ENCODE data around the gene NOP14.
"Not testable (repeated sequence)": the region's sequence is repeated elsewhere in the genome, so short reads cannot be mapped to it uniquely, and the experiment has no call there.

NOP14 gene

DNA sequence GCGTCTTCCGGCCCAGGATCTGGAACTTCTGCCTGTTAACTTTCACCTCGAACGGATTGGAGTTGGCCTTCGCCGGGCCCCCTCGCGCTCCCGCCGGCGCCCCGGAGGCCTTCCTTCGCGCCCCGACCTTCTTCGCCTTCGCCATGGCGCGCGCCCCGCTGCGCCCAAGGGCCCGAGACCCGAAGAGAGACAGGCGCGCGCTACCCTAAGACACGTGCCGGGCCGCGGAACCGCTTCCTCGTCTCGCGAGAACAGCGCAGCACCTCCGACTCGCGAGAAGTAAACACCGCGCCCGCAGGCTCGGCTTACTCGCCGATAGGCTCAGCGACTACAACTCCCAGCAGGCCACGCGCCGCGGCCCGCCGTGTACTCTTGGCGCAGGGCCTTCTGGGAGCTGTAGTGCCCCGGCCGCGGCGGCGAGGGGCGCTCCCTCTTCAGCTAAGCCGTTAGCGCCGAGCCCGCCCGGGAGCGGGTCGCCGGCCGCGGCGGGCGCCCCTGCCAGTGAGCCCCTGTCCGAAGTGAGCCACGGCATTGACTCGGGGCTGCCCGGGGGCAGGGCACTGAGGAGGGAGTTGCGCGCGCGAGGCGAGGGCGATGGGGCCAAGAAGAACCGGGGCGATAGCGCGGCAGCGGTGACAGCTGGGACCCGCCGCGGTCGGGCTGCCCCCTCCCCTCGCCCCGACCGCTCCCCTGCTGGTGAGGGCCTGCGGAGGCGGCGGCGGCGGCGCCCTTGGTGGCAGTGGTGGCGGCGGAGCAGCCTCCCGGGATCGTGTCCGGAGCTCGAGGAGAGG lies at the start of gene NOP14, which contains the start of gene GRK4:
Gene NOP14 (minus strand): TSS at position 232 of the 791 bp plus-strand sequence. CDS start 87 bp downstream, at position 145.
Gene GRK4 (plus strand): TSS at position 397 of the 791 bp plus-strand sequence. CDS start 500 bp downstream, outside the sequence.
- DNase-seq (ENCODE audit: low read depth in 1 of 2, low spot score in 1 of 2) = peak; percentile 92 to 93

DNA sequence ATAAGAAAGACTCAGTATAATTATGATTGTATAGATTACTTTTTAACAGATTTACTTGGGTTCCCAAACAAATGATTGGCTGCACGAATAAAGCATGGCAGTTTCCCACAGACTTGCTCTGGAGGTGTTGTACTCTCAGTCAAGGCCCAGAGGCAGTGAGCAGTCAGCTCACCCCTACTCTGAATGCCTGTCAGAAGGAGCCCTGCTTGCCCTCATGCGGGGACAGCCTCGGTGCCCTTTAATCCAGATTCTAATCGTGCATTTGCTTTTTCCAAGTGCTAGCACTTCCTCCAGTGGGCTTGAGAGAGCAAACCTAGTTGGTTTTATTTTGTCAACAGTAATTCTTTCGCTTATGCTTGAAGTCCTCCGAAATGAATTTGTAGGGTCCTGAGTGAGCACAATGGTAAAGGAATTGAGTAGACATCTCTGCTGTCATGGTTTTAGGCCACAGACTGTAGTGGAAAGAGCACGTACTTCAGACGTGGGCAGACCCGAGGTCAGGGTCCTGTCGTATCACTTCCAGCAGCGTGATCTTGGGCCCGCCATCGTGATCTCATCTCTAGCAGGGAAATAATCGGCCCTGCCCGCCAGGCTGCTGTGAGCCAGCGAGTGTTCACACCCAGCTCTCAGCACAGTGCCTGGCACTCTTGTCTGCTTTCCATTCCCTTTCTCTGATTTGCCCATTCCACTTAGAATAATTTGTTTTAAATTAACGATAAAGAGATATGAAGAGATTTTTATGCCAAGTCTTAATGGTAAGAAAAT lies 48.4 kb upstream of the NOP14 start:
- DNase-seq (ENCODE audit: low read depth in 1 of 2, low spot score in 1 of 2) = no peak

DNA sequence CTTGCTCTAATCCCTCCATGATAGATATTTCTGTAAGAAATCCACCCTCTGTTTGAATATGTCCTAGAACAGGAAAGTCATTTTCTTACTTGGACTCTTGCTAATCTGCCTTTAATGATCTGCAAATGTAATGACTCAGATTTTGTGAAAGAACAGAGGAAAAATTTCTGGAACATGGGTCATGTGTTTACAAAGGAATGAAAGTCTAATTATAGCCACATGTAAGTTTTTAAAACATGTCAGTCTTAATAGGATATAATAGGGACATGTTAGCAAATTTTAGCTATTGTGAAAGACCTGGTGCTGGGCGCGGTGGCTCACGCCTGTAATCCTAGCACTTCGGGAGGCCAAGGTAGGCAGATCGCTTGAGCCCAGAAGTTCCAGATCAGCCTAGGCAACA lies 47.8 kb upstream of the NOP14 start:
- no peak for DNase-seq (ENCODE audit: low read depth in 1 of 2, low spot score in 1 of 2)

DNA sequence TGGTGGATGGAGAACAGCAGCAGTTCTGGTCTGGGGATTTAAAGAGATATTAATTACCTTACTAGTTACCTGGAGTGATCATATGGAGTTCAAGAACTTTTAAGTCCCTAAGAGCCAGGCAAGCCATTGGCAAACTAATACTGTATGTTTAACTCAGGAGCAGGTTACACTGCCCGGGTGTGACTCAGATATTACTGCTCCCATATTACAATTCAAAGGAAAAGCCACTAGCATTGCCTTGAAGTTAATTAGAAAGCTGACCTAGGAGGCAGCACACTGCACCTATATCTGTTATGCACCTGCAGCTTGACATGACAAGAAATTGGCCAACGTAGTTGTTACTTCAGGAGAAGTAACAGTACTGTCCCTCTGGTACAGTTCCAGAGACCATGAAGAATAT lies 47.4 kb upstream of the NOP14 start:
- no peak for DNase-seq (ENCODE audit: low read depth in 1 of 2, low spot score in 1 of 2)

DNA sequence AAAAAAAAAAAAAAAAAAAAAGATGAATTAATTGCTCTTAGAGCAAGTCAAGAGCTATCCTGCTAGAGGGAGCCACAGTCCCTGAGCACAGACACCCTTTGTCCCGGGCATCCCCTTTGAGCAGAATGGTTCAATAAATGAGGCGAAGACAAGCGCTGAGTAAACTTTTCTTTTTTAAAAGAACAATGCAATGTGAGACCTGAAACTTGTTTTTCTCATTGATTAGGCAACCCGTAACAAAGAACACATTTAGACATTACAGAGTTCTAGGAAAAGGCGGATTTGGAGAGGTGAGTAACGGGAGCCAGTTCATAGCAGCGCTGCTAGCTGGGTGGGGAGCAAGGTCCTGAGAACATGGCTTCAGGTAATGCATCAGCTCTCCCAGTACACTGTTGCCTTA lies 46.2 kb upstream of the NOP14 start:
- no peak for DNase-seq (ENCODE audit: low read depth in 1 of 2, low spot score in 1 of 2)

DNA sequence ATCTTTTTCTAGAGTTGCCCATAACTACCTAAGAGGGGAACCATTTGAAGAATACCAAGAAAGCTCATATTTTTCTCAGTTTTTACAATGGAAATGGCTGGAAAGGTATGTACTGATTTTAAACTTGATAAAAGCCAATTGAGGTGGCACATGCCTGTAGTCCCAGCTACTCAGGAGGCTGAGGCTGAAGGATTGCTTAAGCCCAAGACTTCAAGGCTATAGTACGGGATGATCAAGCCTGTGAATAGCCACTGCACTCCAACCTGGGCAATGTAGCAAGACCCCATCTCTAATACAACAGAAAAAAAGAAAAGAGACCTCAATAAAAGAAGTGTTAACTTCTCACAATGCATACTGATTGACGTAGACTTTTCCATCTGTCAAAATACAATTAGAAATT lies 44.5 kb upstream of the NOP14 start:
- no peak for DNase-seq (ENCODE audit: low read depth in 1 of 2, low spot score in 1 of 2)

DNA sequence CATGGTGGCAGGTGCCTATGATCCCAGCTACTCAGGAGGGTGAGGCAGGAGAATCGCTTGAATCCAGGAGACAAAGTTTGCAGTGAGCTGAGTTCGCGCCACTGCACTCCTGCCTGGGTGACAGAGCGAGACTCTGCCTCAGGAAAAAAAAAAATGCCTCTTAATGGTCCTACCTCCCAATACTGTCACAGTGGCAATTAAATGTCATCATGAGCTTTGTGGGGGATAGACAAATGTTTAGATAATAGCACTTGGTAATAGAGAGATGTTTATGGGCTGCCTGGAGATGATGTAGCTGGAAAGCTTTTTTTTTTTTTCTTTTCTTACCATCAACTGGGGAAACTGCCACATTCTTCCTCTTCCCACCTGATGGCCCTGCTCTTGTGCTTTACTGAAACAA lies 33.2 kb upstream of the NOP14 start:
- no peak for DNase-seq (ENCODE audit: low read depth in 1 of 2, low spot score in 1 of 2)

DNA sequence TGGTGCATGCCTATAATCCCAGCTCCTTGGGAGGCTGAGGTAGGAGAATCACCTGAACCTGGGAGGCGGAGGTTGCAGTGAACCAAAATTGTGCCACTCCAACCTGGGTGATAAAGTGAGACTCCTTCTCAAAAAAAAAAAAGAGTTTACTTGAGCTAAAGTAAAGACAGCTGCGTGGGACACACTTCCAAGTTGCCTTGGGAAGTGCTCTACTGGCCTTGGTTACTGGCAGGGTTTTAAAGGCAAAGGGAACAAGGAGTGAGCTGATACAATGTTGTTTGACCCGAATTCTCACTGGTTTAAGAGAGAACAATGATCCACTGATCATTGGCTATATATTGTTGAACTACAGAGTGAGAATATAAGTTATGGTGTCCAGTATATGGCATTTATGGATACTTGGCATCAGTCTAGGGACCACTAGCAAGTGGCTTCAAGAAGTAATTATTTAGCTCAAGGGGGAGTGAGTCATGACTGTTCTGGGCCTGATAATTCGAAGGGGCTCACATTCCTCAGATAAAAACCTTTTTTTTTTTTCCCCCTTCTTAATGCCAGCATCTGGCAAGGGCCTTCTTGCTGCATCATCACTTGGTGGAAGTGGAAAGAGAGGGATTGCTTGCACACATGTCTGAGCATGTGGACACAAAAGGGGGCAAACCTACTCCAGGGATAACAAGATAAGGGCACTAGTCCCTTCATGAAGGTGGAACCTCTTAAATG lies 32.5 kb upstream of the NOP14 start:
- no peak for DNase-seq (ENCODE audit: low read depth in 1 of 2, low spot score in 1 of 2)

DNA sequence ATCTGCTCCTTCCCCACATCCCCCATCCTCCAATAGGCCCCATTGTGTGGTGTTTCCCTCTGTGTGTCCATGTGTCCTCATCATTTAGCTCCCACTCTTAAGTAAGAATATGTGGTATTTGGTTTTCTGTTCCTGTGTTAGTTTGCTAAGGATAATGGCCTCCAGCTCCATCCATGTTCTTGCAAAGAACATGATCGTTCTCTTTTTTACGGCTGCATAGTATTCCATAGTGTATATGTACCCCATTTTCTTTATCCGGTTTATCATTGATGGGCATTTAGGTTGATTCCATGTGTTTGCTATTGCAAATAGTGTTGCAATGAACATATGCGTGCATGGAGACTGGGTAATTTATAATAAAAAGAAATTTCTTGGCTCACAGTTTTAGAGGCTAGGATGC lies 31.7 kb upstream of the NOP14 start:
- no peak for DNase-seq (ENCODE audit: low read depth in 1 of 2, low spot score in 1 of 2)

DNA sequence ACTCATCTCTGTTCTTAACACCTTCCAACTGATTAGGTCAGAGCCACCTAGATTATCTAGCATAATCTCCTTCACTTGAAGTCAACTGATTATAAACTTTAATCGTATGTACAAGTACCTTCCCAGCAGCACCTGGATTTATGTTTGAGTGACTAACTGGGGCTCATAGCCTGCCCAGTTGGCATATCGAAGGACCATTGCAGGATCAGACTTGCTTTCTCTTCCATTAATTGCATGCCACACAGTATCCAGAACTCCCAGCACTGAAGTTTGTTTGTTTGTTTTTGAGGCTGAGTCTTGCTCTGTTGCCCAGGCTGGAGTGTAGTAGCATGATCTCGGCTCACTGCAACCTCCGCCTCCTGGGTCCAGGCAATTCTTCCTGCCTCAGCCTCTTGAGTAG lies 28.0 kb upstream of the NOP14 start:
- DNase-seq (ENCODE audit: low read depth in 1 of 2, low spot score in 1 of 2) = no peak

DNA sequence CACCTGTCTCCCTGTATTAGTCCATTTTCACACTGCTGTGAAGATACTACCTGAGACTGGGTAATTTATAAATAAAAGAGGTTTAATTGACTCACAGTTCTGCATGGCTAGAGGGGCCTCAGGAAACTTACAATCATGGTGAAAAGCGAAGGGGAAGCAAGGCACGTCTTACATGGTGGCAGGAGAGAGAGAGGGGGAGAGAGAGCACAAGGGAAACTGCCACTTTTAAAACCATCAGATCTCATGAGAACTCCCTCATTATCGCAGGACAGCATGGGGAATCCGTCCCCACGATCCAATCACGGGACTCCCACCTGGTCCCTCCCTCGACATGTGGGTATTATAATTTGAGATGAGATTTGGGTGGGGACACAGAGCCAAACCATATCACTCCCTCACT lies 20.5 kb upstream of the NOP14 start:
- DNase-seq (ENCODE audit: low read depth in 1 of 2, low spot score in 1 of 2) = not testable (repeated sequence)

DNA sequence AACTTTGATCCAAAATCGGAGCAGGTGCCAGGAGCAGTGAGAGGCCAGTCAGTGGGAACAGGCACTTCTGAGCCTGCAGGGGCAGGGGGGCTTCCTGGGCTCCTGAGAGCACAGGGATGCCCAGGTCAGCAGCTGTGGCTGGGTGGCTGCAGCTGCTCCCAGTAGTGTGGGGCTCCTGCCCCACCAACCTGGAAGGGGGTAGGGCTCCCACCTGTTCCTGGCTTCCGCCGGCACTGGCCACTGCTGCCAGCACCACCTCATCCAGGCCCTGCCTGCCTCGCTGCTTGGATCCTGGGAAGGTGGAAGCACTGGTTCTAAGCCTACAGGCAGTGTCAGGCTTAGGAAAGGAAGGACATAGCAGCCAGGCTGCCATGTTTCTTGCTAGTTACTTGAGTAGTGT lies 18.8 kb upstream of the NOP14 start:
- no peak for DNase-seq (ENCODE audit: low read depth in 1 of 2, low spot score in 1 of 2)

DNA sequence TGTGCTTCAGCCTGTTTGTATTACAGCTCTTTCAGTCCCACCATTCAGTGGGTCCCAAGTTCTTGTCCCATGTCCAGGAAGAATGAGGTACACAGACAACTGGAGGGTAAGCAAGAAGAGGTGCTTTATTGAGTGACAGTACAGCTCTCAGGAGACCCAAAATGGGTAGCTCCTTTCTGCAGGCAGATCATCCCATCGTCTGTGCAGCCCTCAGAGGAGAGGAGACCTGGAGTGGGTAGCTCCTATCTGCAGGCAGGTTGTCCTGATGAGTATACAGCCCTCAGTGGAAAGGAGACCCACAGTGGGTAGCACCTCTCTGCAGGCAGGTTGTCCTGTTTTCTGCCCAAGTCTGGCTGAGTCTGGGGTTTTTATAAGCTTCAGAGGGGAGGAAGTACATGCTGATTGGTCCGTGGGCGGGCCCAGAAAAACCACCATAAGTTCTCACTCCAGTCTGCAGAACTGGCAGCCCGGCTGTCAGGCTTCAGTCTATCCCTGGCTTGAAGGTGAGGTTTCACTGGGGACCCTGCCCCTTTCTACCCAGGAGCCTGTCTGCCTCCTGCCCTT lies 18.1 kb upstream of the NOP14 start:
- DNase-seq (ENCODE audit: low read depth in 1 of 2, low spot score in 1 of 2) = no peak

DNA sequence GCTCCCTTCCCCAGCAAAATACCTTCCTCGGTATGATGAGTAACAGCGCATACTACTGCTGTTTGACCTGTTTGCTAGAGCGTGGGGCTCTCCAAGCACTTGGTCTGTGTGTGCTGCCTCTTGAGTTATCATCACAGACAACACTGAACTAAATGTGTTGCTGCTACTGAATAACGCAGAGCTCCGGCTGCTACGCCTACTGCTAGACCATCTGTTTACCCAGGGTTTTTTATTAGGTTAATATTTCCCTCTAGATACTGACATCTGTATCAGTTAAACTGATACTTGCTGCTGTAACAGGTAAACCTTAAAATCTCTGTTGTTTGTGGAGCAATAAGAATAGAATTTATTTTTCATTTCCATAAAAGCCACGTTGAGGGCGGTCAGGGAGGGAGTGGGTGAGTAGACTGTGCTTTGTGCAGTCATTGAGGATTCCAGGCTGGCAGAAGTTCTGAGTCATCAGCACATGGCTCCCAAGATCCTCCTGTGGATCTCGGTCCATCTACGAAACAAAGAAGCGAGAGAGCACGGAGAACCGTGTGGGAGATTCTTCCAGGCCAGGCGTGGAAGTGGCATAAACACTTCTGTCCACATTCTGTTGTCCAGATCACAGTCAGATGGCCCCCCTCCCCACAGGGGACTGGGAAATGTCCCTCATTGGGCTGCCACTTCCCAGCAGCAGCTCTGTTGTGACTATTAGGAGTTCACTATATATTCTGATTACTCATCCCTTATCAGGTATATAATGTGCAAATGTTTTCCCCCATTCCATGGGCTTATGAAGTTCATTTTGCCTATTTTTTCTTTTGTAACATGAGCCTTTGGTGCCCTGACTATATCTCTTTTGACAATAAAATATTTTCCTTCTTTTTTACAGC lies 14.2 kb upstream of the NOP14 start:
- DNase-seq (ENCODE audit: low read depth in 1 of 2, low spot score in 1 of 2) = no peak

DNA sequence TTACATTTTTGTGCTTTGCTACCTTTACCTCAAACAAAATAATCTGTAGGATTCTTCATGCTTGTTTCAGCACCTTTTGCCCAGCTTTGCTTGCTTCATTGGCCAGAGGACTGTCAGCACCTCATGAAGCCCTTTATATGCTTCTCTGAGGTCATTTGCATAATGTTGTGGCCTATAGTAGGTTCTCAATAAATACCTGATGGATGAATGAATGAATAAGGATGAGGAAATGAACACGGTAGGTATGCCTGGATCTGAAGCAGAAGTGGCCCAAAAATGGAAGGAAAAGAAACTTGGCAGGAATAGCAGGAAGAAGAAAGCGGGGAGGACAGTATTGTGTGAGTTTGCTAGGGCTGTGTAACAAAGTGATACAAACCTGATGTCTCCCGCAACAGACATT lies 8.1 kb upstream of the NOP14 start:
- DNase-seq (ENCODE audit: low read depth in 1 of 2, low spot score in 1 of 2) = no peak

DNA sequence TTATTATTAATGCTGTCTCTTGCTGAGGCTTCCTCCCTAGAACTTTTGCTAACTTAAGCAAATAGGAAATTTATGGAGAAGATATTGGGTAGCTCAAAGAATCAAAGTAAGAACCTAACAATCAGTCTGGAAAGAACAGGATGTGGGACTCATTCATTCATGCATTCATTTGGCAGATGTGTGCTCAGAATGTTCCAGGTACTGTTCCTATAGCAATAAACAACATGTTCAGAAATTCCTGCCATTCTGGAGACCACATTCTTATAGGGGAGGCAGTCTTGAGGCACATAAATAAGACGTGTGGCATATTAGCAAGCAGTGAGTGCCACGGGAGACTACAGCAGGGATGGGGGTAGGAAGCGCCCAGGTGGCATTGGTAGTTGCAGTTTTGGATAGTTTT lies 5.2 kb upstream of the NOP14 start:
- DNase-seq (ENCODE audit: low read depth in 1 of 2, low spot score in 1 of 2) = no peak

DNA sequence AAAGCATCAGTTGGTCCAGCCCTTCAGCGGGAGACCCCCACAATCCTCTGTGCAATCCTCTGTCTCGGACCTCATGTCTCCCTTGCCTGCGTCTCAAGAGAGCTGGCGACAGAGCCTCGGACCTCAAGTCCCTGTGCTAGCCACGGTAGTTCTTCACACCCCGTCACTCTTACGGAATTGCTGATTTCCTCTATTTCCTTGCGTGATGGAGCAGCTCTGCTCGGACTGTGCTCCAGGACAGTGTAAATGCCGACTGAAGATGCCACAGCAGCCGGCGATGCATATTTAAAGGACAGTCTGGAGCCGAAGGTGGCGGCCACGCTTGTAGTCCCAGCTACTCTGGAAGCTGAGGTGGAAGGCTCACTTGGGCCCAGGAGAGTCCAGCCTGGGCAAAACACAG lies 2.1 kb upstream of the NOP14 start:
- no peak for DNase-seq (ENCODE audit: low read depth in 1 of 2, low spot score in 1 of 2)

DNA sequence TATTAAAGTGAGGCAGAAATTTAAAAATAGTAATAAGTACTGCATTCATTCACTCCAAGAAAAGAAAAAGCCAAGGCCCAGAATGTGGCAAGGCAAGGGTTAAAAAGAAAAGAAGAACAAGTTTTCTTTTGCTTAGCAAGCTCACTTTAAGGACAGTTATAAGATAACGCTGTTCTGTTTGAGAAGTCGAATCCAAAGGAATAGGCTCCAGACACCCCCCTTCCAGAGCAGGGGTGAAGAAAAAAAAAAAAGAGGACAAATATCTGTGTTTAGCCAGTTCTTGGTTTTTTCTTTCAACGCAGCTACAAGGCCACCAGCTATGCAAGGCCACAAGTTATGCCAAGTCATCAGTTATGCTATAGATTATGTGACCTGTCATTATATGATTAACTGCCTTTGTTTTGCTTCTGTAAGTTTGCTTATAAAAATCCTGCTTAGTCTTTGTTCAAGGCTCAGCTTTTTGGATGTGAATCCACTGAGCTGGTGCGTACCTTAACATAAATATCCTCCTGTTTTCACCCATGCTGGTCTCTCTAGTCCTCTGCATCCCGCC lies 1.6 kb upstream of the NOP14 start:
- no peak for DNase-seq (ENCODE audit: low read depth in 1 of 2, low spot score in 1 of 2)

DNA sequence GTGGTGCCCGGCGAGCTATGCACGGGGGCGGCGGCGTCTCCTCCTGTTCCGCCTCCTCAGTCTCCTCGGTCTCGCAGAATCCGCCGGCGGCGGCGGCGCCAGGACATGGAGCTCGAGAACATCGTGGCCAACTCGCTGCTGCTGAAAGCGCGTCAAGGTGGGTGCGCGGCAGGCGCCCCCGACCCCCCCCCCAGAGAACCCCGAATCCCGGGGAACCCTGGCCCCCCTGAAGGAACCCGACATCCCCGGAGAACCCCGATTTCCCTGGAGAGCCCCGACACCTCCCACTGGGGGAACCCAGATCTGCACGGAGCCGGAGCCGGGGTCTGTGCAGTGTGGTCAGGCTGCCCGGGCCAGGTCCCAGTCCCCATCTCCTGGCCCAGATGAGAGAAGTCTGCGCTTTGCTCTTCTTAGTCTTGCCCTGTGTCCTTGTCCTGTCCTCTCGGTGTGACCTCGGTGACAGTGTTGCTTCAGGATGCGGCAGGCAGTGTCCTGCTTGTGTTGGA lies 813 bp upstream of the NOP14 start:
- no peak for DNase-seq (ENCODE audit: low read depth in 1 of 2, low spot score in 1 of 2)

DNA sequence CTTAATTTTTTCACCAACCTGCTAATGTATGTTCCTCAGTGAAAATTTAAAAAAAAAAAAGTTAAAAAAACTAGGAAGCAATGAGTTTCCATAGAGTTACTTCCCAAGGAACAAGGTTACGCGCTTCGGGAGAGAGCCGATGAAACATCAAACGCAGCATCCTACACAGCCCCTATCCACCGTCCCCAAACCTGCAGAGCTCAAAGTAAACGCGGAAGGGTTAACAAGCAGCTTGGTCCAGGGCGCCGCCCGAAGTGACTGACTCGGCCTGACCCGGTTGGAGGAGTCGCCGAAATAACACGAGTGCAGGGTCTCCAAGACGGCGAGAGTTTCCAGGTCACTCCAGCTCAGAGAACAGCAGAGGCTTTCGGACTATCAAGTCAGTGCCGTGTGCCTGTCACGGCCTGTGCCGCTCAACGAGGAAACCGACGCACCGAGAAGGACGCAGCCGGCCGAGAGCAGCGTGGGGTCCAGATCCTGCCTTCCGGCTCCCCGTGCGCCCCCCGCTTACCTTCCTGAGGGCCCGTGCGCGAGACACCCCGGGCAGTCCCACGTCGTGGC lies 512 bp downstream of the NOP14 start:
- no peak for DNase-seq (ENCODE audit: low read depth in 1 of 2, low spot score in 1 of 2)
